GM12878 (cell line): ENCODE measurements around the gene C10orf88. TPM values are rescaled to one million over a fixed set of nuclear protein-coding genes. Genes with fewer than 3 reads are reported as not detected.

ENCODE experiments used
- ATAC-seq: fragments of 200-7000 bp; cut with Tn5 transposase; 3 replicates; pipeline ENCODE4 v1.9.1; 2020; ENCODE audit warnings: mild to moderate bottlenecking, moderate library complexity
- BruUV-seq: library from RNA; stranded (reverse); fragments of 400-500 nt; replicated peaks from 2 replicates; lab custom pipeline; 2021; lab: Mats Ljungman, UMichigan
- CTCF ChIA-PET: fragments of 300-600 bp; sonication (Branson Sonifier 250); formaldehyde crosslinking; extraction: SDS; loops from one replicate; lab custom pipeline; 2021; ENCODE audit warnings: inconsistent platforms; lab: Yijun Ruan, JAX
- POLR2A ChIA-PET: fragments of 350-600 bp; formaldehyde crosslinking; extraction: SDS; loops from one replicate; lab custom pipeline; 2021; ENCODE audit warnings: inconsistent platforms; lab: Charles Lee
- RAD21 ChIA-PET: fragments of 300-600 bp; sonication (Branson Sonifier 250); formaldehyde crosslinking; loops from one replicate; lab custom pipeline; 2023; ENCODE audit warnings: antibody characterized with exemption; ENCODE audit not compliant: unreplicated experiment; lab: Charles Lee
- SMC1A ChIA-PET: fragments of 300-600 bp; sonication (Branson Sonifier 250); formaldehyde crosslinking; loops from one replicate; lab custom pipeline; 2023; ENCODE audit not compliant: unreplicated experiment, uncharacterized antibody; lab: Charles Lee
- DNase-seq: peaks from one replicate; pipeline ENCODE4 v3.0.0-alpha.2; 2011; ENCODE audit warnings: low read depth, low spot score
- FAIRE-seq: peaks from 3 replicates; lab custom pipeline; 2011; peaks lifted over from hg19 to GRCh38; lab: Jason Lieb, UNC
- H2AFZ ChIP-seq: 2 replicates; pipeline ENCODE4 v1.6.0; 2011; ENCODE audit warnings: low read depth, low read length, control low read depth; ENCODE audit not compliant: control insufficient read depth
- H3K27ac ChIP-seq: 2 replicates; pipeline ENCODE4 v1.5.1; 2011; ENCODE audit warnings: control low read depth; ENCODE audit not compliant: control insufficient read depth, insufficient read depth
- H3K27me3 ChIP-seq, 2 experiments: replicated peaks in 1 of 2; 2 replicates each; pipeline versions ENCODE4 v1.6.0 to v1.6.1; 2011; ENCODE audit warnings: low read length in 1 of 2; ENCODE audit not compliant: control insufficient read depth in 2 of 2, insufficient read depth in 2 of 2
- H3K36me3 ChIP-seq, 2 experiments: 2 replicates each; pipeline ENCODE4 v1.5.1; 2011; ENCODE audit warnings: low read length in 1 of 2; ENCODE audit not compliant: control insufficient read depth in 2 of 2, insufficient read depth in 2 of 2
- H3K4me1 ChIP-seq: 2 replicates; pipeline ENCODE4 v1.6.1; 2011; ENCODE audit warnings: mild to moderate bottlenecking, low read length, moderate library complexity, mixed read lengths; ENCODE audit not compliant: control insufficient read depth, insufficient read depth
- H3K4me2 ChIP-seq: 2 replicates; pipeline ENCODE4 v1.6.0; 2011; ENCODE audit warnings: control low read depth; ENCODE audit not compliant: control insufficient read depth, insufficient read depth
- H3K4me3 ChIP-seq: fragments of 200-600 bp; sonication (generic); 2 replicates; pipeline ENCODE4 v1.5.1; 2016
- H3K79me2 ChIP-seq: 2 replicates; pipeline ENCODE4 v1.6.0; 2011; ENCODE audit warnings: low read length; ENCODE audit not compliant: control insufficient read depth, insufficient read depth
- H3K9ac ChIP-seq: 2 replicates; pipeline ENCODE4 v1.8.0; 2011; ENCODE audit warnings: low read length, control low read depth, mixed read lengths; ENCODE audit not compliant: control insufficient read depth, insufficient read depth
- H3K9me3 ChIP-seq: replicated peaks from 3 replicates; pipeline ENCODE4 v1.5.1; 2011; ENCODE audit warnings: mild to moderate bottlenecking, low read length; ENCODE audit not compliant: control insufficient read depth, insufficient read depth
- H4K20me1 ChIP-seq: 2 replicates; pipeline ENCODE4 v1.6.0; 2011; ENCODE audit not compliant: control insufficient read depth, insufficient read depth
- CHD2 ChIP-seq: IDR thresholded peaks from 2 replicates; pipeline ENCODE4 v1.6.1; 2011; ENCODE audit warnings: low read depth, low read length, improper control_type of control experiment, borderline replicate concordance
- CTCF ChIP-seq, 3 experiments: IDR thresholded peaks in 2 of 3; conservative IDR thresholded peaks in 1 of 3; 2 replicates each; pipeline ENCODE4 v1.5.1; 2011; ENCODE audit warnings: low read depth in 3 of 3, low read length in 3 of 3, mild to moderate bottlenecking in 3 of 3, control low read depth in 2 of 3, moderate library complexity in 2 of 3, inconsistent platforms in 1 of 3, mixed read lengths in 1 of 3; ENCODE audit not compliant: control insufficient read depth in 2 of 3, insufficient read depth in 1 of 3; ENCODE audit errors: extremely low read depth in 1 of 3
- GABPA ChIP-seq: IDR thresholded peaks from 2 replicates; pipeline ENCODE4 v1.6.1; 2014; ENCODE audit warnings: antibody characterized with exemption, low read depth, mild to moderate bottlenecking, inconsistent platforms
- MAX ChIP-seq: IDR thresholded peaks from 2 replicates; pipeline ENCODE4 v1.6.1; 2012; ENCODE audit warnings: low read depth, low read length, improper control_type of control experiment
- MYB ChIP-seq: fragments of 150-350 bp; IDR thresholded peaks from 2 replicates; pipeline ENCODE4 v1.6.1; 2014; ENCODE audit warnings: mild to moderate bottlenecking, low read depth, low read length, borderline replicate concordance
- RAD21 ChIP-seq: IDR thresholded peaks from 2 replicates; pipeline ENCODE4 v1.6.1; 2011; ENCODE audit warnings: mild to moderate bottlenecking, low read depth, low read length, moderate library complexity; ENCODE audit not compliant: insufficient read depth
- RB1 ChIP-seq: fragments of 450-650 bp; formaldehyde crosslinking; IDR thresholded peaks from 2 replicates; pipeline ENCODE4 v1.6.1; 2017; ENCODE audit warnings: mild to moderate bottlenecking, borderline replicate concordance
- RCOR1 ChIP-seq: conservative IDR thresholded peaks from 2 replicates; pipeline ENCODE4 v1.6.1; 2012; ENCODE audit warnings: low read depth, low read length, improper control_type of control experiment
- SMC3 ChIP-seq: IDR thresholded peaks from 2 replicates; pipeline ENCODE4 v1.6.1; 2011; ENCODE audit warnings: low read length, improper control_type of control experiment, borderline replicate concordance
- WGBS: methylation state at CpG from one replicate; pipeline ENCODE4 v1.1.6; 2016; ENCODE audit warnings: low lambda C conversion rate; ENCODE audit not compliant: insufficient replicate concordance, insufficient coverage; ENCODE audit errors: missing lambda C conversion rate; 5-methylcytosine and 5-hydroxymethylcytosine counted together
- in situ Hi-C: fragments of 300-500 bp; cut with MboI; formaldehyde crosslinking; loops from 9 replicates; pipeline ENCODE4 v1.14.3; 2018; ENCODE audit warnings: mixed read lengths
- intact Hi-C: fragments of 100-400 bp; cut with micrococcal nuclease; formaldehyde crosslinking; loops from one replicate; pipeline ENCODE4 v1.14.2; 2022; ENCODE audit not compliant: unreplicated experiment
- polyA plus RNA-seq, 11 experiments: library from polyadenylated mRNA; depleted of rRNA in 4 of 11; unstranded in 6 of 11; stranded (reverse) in 5 of 11; fragments of >200 nt; fragmentation: Nextera tagmentation in 4 of 11; fragmentation: Illumina TruSeq in 1 of 11; extraction: Ambion mirVana in 4 of 11; extraction: Trizol in 1 of 11; gene quantifications; 1 replicate in 1 of 11; 2 replicates in 10 of 11; pipeline versions ENCODE4 v1.2.1 to v1.2.3, GENCODE V29; 2011 to 2016; ENCODE audit warnings: inconsistent platforms in 2 of 11, missing spikeins in 2 of 11, low read depth in 1 of 11
- total RNA-seq, 4 experiments: library from RNA; depleted of rRNA in 3 of 4; stranded (reverse); fragments of >200 nt in 3 of 4; fragmentation: Illumina TruSeq in 1 of 4; extraction: Trizol in 1 of 4; gene quantifications; 2 replicates each; pipeline versions ENCODE4 v1.2.1 to v1.2.3, GENCODE V29; 2013 to 2021

Gene C10orf88
- total and polyA plus RNA-seq, 10 of the 15 experiments (the other 5 are each of a cell fraction or from before 2014, with no cell fraction given) = 4.7 to 12.5 (median 8.5) TPM

- intact Hi-C loops (no loop called here), in situ Hi-C loops (no loop called here)
- TF ChIP-seq CHD2 (no peak), MAX (no peak), MYB (no peak), RAD21 (peak; percentile 34), RB1 (no peak), CTCF (IDR thresholded peaks at IDR 0.05 in 2 of 3, conservative IDR thresholded peaks at IDR 0.05 in 1 of 3; ENCODE audit: control insufficient read depth in 2 of 3, extremely low read depth in 1 of 3, insufficient read depth in 1 of 3, low read depth in 3 of 3, low read length in 3 of 3) (peak; percentile 28 to 53 (median 52); a peak in 5 of 6 replicates), RCOR1 (no peak), GABPA (no peak), SMC3 (0 out of 2 replicates have a peak, but pooled peaks have one; percentile 14)
- H3K4me1 ChIP-seq = peaks cover 4% of the 10 kb centered on the region
- peak overlapping the region; percentile 98 for H3K4me2 ChIP-seq
- peak; percentile 59 for ATAC-seq
- BruUV-seq = TSS peak; percentile 81
- peak overlapping the region; percentile 63 for H3K9ac ChIP-seq
- no peaks in the 10 kb centered on the region; a peak in 1 of 4 replicates for H3K27me3 ChIP-seq
- 0 out of 4 replicates have a peak, but pooled peaks cover 0 to 3% of the 10 kb centered on the region in 2 experiments for H3K36me3 ChIP-seq
- POLR2A ChIA-PET = interaction anchor here (0.9 to 2.4 kb wide), 6 partner anchors 9 to 31 kb away, joined by 3 to 21 read pairs (median 3); partner anchors contain the start of genes ACADSB, C10orf88 and IKZF5
- no peak for FAIRE-seq
- no peaks in the 10 kb centered on the region for H3K79me2 ChIP-seq
- no peak for DNase-seq
- peak overlapping the region; percentile 18 for H3K27ac ChIP-seq
- SMC1A ChIA-PET = interaction anchor here (0.6 to 2.4 kb wide), 7 partner anchors 10 to 61 kb away, joined by 3 to 8 read pairs (median 4); partner anchors contain the start of gene C10orf88
- H2AFZ ChIP-seq = peak overlapping the region; percentile 75
- 9% methylated on average over 4 of the region's 4 CpGs for WGBS
- no peaks in the 10 kb centered on the region for H4K20me1 ChIP-seq
- CTCF ChIA-PET = interaction anchor here (0.7 to 4.9 kb wide), 13 partner anchors 10 to 59 kb away, joined by 3 to 38 read pairs (median 5); partner anchors contain the start of genes ACADSB and IKZF5
- H3K9me3 ChIP-seq = no peaks in the 10 kb centered on the region
- RAD21 ChIA-PET = interaction anchor here (0.8 to 2.1 kb wide), 6 partner anchors 9 to 40 kb away, joined by 3 to 21 read pairs (median 5); partner anchors contain the start of genes ACADSB, C10orf88 and IKZF5
- H3K4me3 ChIP-seq = peak overlapping the region; percentile 69
These were observed 27.0 kb upstream of the C10orf88 start for GRCh38 chr10:122981066-122981464.
